Kidney (tissue), 14 donors: Measurements from ENCODE around the gene RCC1. TPM values are rescaled to one million over a fixed set of nuclear protein-coding genes. Genes with fewer than 3 reads are reported as not detected.

Source experiments
- DNase-seq, 5 donors: peaks; one replicate each; pipeline ENCODE4 v3.0.0-alpha.2; 2013 to 2020
- FAIRE-seq: peaks from 2 replicates; lab custom pipeline; 2012; peaks lifted over from hg19 to GRCh38; lab: Jason Lieb, UNC
- H3K27ac ChIP-seq, 2 donors: one replicate each; pipeline ENCODE4 v1.7.0; 2013; ENCODE audit warnings: low read depth in 2 of 2, low read length in 2 of 2, inconsistent platforms in 1 of 2
- H3K27me3 ChIP-seq: one replicate; pipeline ENCODE4 v1.7.1; 2013; ENCODE audit warnings: low read length, inconsistent platforms; ENCODE audit not compliant: control insufficient read depth, insufficient read depth
- H3K36me3 ChIP-seq, 3 donors: one replicate each; pipeline versions ENCODE4 v1.7.0 to v1.7.1; 2013; ENCODE audit warnings: low read length in 3 of 3, control low read depth in 1 of 3, inconsistent platforms in 1 of 3; ENCODE audit not compliant: insufficient read depth in 3 of 3, control insufficient read depth in 2 of 3
- H3K4me1 ChIP-seq, 3 donors: one replicate each; pipeline versions ENCODE4 v1.7.0 to v1.7.1; 2013; ENCODE audit warnings: low read length in 3 of 3, inconsistent platforms in 1 of 3, low read depth in 1 of 3; ENCODE audit not compliant: control insufficient read depth in 2 of 3, insufficient read depth in 2 of 3
- H3K4me3 ChIP-seq, 3 donors: one replicate each; pipeline versions ENCODE4 v1.7.0 to v1.8.1; 2013; ENCODE audit warnings: low read length in 3 of 3, control low read depth in 1 of 3, inconsistent platforms in 1 of 3
- H3K9ac ChIP-seq, 3 donors: one replicate each; pipeline versions ENCODE4 v1.7.0 to v1.7.1; 2013; ENCODE audit warnings: low read length in 3 of 3, control low read depth in 1 of 3, inconsistent platforms in 1 of 3
- H3K9me3 ChIP-seq, 3 donors: one replicate each; pipeline versions ENCODE4 v1.7.0 to v1.7.1; 2013; ENCODE audit warnings: low read length in 3 of 3, control low read depth in 1 of 3, inconsistent platforms in 1 of 3; ENCODE audit not compliant: control insufficient read depth in 2 of 3, insufficient read depth in 1 of 3
- CTCF ChIP-seq: IDR thresholded peaks from 3 replicates; pipeline ENCODE4 v1.5.1; 2012; ENCODE audit warnings: mild to moderate bottlenecking, moderate library complexity, borderline replicate concordance; ENCODE audit not compliant: insufficient read depth; ENCODE audit errors: extremely low read depth
- intact Hi-C: fragments of 100-400 bp; cut with DNase I; formaldehyde crosslinking; loops from one replicate; pipeline ENCODE4 v1.11.1; 2022
- polyA plus RNA-seq: library from polyadenylated mRNA; stranded (reverse); fragments of 350-450 nt; fragmentation: Illumina TruSeq; extraction: RNeasy Lipid Tissue Mini Kit (QIAGEN cat#74804); gene quantifications from one replicate; pipeline ENCODE4 v1.2.3, GENCODE V29; 2014; ENCODE audit warnings: low read depth, low replicate concordance; ENCODE audit not compliant: insufficient read depth
- total RNA-seq: library from RNA; stranded (reverse); fragmentation: NEBNext Ultra II Directional; extraction: Animal tissue kit (Norgen Biotek cat#: 25700); gene quantifications from one replicate; pipeline ENCODE4 v1.2.1, GENCODE V29; 2021
- donor health status: control.
- donor health status: control.
- donor health status: control.
- donor health status: control.
- donor health status: control.
- donor health status: DM: yes; HTN: yes; CAD: no.
- donor health status: Normal renal cell carcinoma (clear cell type).

Gene RCC1
- total and polyA plus RNA-seq, 2 donors from 2014 or later = 5.7 to 19.9 TPM

GRCh38 chr1:28545246-28545628, 39.4 kb downstream of the RCC1 start:
- no peak overlapping the region for H3K27ac ChIP-seq
- H3K4me3 ChIP-seq = no peak overlapping the region
- no peaks in the 10 kb centered on the region for H3K27me3 ChIP-seq
- no peaks in the 10 kb centered on the region for H3K4me1 ChIP-seq
- TF ChIP-seq CTCF = no peak
- no peaks in the 10 kb centered on the region for H3K36me3 ChIP-seq
- no peak for FAIRE-seq
- DNase-seq = no peak
- H3K9ac ChIP-seq = no peak overlapping the region
- intact Hi-C loops = no loop called here
- no peaks in the 10 kb centered on the region for H3K9me3 ChIP-seq

DNA sequence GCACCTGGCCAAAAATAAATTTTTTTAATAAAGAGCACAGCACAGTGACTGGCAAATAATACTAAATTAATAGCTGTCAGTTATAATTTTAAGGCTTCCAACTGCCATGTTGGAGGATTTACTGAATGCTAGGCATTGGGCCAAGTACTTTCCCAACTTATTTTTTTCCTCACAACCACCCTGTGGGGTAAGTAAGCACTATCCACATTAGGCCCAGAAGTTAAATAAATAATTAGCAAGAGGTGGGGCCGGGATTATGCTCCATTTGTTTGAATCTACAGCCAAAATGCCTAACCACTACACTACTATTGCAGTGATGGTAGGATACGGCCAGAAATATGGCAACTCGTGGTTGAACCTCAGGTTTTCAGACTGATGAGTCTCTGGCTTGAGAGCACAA, 42.5 kb downstream of the RCC1 start:
- Histone ChIP-seq H3K27ac (no peak overlapping the region), H3K4me1 (no peaks in the 10 kb centered on the region), H3K9ac (no peak overlapping the region), H3K27me3 (no peaks in the 10 kb centered on the region), H3K36me3 (no peaks in the 10 kb centered on the region), H3K4me3 (no peak overlapping the region), H3K9me3 (no peaks in the 10 kb centered on the region)
- intact Hi-C loops = no loop called here
- FAIRE-seq (no peak), DNase-seq (no peak)
- no peak for TF ChIP-seq CTCF

DNA sequence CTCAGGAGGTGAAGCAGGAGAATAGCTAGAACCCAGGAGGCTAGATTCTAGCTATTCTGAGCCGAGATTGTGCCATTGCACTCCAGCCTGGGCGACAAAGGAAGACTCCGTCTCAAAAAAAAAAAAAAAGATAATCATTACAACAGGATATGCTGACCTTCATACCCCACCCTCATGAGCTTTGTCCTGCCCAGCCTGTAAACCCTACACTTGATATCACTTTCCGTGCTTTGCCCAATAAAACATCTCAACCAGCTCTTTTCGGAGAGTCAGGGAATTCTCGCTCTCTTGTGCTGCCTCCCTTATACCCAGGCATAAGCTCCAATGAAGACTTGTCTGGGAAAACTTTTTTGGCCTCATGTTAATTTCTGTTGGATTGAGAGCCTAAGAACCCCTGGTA, 45.5 kb downstream of the RCC1 start:
- intact Hi-C loops = no loop called here
- FAIRE-seq = no peak

More for the DNA sequence above, 45.5 kb downstream of the RCC1 start:
- no peak overlapping the region for H3K27ac ChIP-seq
- no peak overlapping the region for H3K4me3 ChIP-seq
- TF ChIP-seq CTCF = no peak
- H3K27me3 ChIP-seq = no peaks in the 10 kb centered on the region
- H3K9me3 ChIP-seq = no peaks in the 10 kb centered on the region
- no peaks in the 10 kb centered on the region for H3K4me1 ChIP-seq
- no peak overlapping the region for H3K9ac ChIP-seq
- no peaks in the 10 kb centered on the region for H3K36me3 ChIP-seq
- no peak for DNase-seq
